GM18517 (cell line): Measurements from ENCODE around the gene GPD1L.
"Not testable (repeated sequence)": the region's sequence is repeated elsewhere in the genome, so short reads cannot be mapped to it uniquely, and the experiment has no call there.

ENCODE experiments used
- ATAC-seq: cut with Tn5 transposase; IDR thresholded peaks from one replicate; pipeline ENCODE4 v1.9.1; 2021; ENCODE audit warnings: mild to moderate bottlenecking, moderate library complexity; ENCODE audit not compliant: unreplicated experiment

Gene GPD1L

DNA sequence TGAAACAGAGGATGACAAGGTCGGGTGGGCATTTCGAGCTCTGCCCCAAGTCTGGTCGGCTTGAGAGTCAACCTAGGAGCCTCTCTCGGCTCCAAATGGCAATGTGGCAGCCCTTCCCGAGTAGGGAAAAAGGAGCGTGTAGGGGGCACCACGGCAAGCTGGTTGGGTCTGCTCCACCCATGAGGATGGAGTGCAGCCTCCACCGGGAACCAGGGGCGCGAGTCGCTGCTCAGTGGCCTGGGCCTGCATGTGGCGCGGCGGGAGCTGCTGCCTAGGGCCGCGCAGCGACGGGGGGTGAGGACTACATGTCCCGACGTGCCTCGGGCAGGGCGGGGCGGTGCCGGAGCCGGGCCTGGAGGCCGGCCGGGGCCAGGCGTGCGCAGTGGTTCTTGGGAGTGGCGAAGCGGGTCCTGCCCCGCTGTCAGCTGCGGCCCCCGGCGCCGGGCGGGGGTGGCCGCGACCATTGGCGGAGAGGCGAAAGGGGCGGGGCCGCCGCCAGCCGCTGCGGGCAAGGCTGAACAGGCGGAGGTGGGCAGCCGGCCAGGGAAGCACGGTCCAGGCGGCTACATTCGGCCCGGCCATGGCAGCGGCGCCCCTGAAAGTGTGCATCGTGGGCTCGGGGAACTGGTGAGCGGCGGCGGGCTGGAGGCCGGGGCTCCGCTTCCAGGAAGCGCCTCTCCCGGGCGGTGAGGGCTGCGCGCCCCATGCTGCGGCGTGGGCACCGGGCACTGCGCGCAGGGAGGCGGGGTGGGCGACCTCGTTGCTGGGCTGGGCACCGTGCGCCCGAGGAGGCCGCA lies at the start of gene GPD1L:
GPD1L (plus strand) TSS at position 489 of the 797 bp plus-strand sequence; CDS start at position 581, 92 bp downstream.
- ATAC-seq: peak; percentile 100

- not testable (repeated sequence) for ATAC-seq
Measured at GRCh38 chr3:32058465-32058864, 48.0 kb upstream of the GPD1L start.

GRCh38 chr3:32062950-32063582 lies 43.4 kb upstream of the GPD1L start:
- no peak for ATAC-seq

- no peak for ATAC-seq
Measured at GRCh38 chr3:32066686-32067085, 39.7 kb upstream of the GPD1L start.

- ATAC-seq: not testable (repeated sequence)
Measured at GRCh38 chr3:32074194-32074593, 32.2 kb upstream of the GPD1L start.

DNA sequence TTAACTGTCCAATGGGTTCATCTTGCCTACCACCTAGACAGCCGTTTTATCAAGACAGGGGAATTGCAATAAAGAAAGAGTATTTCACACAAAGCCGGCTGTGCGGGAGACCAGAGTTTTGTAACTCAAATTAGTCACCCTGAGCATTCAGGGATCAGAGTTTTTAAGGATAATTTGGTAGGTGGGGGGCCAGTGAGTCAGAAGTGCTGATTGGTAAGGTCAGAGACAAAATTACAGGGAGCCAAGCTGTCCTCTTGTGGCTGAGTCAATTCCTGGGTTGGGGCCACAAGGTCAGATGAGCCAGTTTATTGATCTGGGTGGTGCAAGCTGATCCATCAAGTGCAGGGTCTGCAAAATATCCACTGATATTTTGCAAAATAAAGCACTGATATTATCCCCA lies 29.9 kb upstream of the GPD1L start:
- ATAC-seq: no peak

GRCh38 chr3:32077260-32078084 lies 28.9 kb upstream of the GPD1L start:
- no peak for ATAC-seq

DNA sequence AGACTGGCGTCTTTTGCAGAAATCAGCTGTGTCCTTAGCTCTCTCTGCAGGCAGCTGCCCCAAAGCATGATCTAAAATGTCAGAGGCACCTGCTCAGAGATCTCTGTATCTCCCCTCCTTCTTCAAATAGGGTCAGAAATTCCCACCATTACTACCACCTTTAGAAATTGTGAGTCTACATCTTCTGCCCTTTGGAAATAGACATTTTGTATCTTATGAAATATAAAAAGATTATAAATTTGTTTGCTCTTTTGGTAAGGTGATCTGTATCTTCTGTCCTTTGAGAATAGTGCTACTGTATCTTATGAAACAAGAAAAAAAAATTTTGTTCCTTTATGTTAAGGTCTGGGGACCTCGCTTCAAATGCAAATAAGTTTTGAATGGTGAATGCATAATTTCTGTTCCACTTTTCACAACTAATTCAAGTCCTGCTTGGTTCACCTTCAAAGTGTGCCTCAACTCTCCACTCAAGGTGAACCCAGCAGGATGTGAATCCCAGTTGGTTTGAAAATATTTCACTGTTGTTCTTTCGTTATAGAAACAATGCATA lies 28.3 kb upstream of the GPD1L start:
- ATAC-seq: no peak

- no peak for ATAC-seq
Measured at GRCh38 chr3:32078864-32079263, 27.6 kb upstream of the GPD1L start.

GRCh38 chr3:32082721-32083120 lies 23.7 kb upstream of the GPD1L start:
- no peak for ATAC-seq

- no peak for ATAC-seq
Measured at GRCh38 chr3:32083702-32084270, 22.6 kb upstream of the GPD1L start.

DNA sequence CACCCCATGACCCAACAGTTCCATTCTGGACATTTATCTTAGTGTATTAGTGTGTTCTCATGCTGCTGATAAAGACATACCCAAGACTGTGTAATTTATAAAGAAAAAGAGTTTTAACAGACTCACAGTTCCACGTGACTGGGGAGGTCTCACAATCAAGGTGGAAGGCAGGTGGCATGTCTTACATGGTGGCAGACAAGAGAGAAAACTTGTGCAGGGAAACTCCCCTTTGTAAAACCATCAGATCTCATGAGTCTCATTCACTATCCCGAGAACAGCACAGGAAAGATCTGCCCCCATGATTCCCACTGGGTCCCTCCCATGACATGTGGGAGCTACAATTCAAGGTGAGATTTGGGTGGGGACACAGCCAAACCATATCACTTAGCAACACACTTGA lies 21.6 kb upstream of the GPD1L start:
- ATAC-seq: no peak

DNA sequence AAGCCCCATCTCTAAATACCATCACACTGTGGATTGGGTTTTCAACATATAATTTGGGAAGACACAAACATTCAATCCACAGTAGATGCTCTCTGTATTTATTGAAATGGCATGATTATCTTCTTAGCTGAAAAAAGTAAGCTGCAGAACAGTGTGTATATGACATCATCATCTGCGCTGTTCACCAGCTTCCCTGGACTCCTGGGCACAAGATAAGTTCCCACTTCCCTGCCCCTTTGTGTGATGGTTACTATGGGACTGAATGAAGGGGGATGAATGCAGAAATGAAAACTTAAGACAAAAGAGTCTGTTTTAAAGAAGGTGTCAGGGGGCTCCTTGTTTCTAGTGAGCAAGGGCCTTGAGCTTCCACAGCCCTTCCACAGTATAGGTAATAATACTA lies 20.0 kb upstream of the GPD1L start:
- no peak for ATAC-seq

DNA sequence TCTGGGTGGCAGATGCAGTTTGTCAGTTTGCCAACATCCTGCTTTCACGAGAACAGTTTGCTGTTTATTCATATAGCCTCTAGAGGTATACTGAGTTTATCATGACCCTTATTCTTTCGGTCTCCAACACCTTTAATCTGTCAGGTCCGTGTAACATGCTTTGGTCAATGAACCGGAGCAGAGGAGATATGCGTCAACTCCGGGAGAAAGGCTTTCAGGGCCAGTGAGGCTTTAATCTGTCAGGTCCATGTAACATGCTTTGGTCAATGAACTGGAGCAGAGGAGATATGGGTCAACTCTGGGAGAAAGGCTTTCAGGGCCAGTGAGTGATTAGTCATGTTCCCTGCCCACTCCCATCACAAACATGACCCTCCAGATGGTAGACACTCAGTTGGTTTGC lies 16.9 kb upstream of the GPD1L start:
- ATAC-seq: no peak

DNA sequence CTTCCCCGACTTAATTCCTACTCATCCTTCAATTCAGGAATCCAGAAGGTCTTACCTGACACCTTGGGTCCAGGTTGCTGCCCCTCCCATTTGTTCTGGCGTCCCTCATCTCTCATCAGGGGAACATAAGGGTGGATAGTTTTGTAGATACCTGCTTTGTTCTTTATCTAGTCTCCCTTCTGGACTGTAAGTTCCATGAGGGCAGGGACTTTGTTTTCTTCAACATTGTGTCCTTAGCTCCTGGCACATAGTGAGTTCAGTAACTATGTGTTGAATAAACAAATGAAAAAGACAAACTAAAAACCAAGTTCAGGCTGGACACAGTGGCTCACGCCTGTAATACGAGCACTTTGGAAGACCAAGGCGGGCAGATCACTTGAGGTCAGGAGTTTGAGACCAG lies 13.2 kb upstream of the GPD1L start:
- ATAC-seq: no peak

DNA sequence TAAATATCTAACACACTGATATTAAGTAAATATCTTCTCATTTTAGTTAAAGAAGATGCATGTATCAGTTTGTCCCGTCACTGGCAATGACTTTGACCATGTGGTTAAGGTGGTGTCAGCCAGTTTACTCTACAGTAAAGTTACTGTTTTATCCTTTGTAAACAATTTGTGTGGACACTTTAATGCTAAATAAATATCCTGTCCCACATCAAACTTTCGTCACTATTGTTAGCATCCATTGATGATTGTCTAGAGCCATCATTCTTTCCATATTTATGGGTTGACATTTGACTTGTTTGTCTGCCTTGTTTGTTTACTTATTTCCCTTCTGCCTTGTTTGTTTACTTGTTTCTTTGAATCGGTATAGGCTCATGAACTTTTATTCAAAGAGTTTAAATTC lies 11.0 kb upstream of the GPD1L start:
- no peak for ATAC-seq

DNA sequence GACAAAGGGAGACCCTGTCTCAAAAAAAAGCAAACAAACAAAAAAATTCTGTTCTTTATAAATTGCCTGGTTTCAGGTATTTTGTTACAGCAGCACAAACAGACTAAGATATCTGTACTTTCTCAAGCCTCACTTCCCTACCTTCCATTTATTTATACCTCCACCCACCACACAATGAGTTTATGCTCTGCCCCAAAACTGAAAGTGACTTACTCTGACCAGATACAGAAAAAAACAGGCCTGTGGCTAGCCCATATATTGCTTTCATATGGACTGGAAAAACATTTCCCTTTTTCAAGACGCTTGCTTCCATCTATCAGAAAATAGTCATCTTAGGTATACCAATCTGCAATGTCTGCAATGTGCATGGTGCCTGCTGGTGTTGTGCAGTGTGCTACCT lies 8.7 kb upstream of the GPD1L start:
- ATAC-seq: peak; percentile 69

- ATAC-seq: no peak
Measured at GRCh38 chr3:32098528-32098927, 7.9 kb upstream of the GPD1L start.

- no peak for ATAC-seq
Measured at GRCh38 chr3:32100465-32100864, 6.0 kb upstream of the GPD1L start.

DNA sequence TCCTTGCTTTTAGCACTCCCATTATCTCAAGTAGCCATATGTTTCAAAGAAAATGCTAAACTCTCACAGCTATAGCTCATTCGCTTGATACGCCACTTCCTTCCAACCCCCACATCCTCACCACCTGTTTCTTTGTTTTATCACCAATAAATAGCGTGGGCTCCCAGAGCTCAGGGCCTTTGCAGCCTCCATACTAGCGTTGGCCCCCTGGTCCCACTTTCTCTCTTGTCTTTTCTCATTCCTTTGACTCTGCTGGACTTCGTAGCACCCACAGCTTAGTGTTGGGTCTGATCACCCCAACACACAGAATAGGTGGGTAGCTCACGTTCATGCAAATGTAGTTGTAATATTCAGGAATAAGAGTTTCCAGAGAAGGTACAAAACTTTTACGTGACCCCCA lies 4.1 kb upstream of the GPD1L start:
- ATAC-seq: no peak

- no peak for ATAC-seq
Measured at GRCh38 chr3:32104492-32104891, 1.9 kb upstream of the GPD1L start.
